HG02759 (cell line): ENCODE measurements around the gene CENPN.
A peak's percentile ranks its signal among the peaks of the same experiment; 100 is the strongest.

Experiments
- ATAC-seq: cut with Tn5 transposase; IDR thresholded peaks from one replicate; pipeline ENCODE4 v1.9.1; 2021; ENCODE audit warnings: mild to moderate bottlenecking, moderate library complexity; ENCODE audit not compliant: unreplicated experiment

CENPN gene

GRCh38 chr16:81029930-81030604 lies 23.1 kb downstream of the CENPN start:
- ATAC-seq = no peak

DNA sequence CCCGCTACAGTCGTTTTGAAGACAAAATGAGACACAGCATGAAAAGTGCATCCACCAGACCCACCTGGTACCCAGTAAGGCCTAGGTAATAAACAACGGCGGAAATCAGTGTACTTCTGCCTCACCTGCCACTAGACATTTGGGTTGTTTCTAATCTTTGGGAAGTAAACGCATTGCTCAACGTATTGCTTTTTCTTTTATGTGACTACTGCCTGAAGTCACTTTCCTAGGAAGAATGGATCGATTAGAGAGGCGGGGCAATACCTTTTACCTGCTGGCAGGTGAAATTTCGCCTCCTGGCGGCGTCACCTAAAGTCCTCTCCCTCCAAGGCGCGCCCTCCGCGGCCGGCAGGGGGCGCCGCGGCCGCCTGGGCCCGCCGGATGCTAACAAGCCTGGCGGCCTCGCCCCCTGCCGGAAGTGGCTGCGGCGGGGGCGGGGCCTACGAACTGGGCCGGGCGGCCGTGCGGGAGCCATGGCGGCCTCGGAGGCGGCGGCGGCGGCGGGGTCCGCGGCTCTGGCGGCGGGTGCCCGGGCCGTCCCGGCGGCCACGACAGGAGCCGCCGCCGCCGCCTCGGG lies 28.5 kb downstream of the CENPN start, which contains the start of gene ATMIN:
ATMIN (plus strand) TSS at position 445 of the 577 bp plus-strand sequence; CDS start at position 474, 29 bp downstream.
- peak; percentile 92 for ATAC-seq

- peak; percentile 65 for ATAC-seq
These were observed 29.1 kb downstream of the CENPN start for GRCh38 chr16:81035975-81036750.

- no peak for ATAC-seq
These were observed 29.8 kb downstream of the CENPN start for GRCh38 chr16:81036751-81037350.

- ATAC-seq = no peak
These were observed 33.1 kb downstream of the CENPN start for GRCh38 chr16:81040131-81040530.

- no peak for ATAC-seq
These were observed 33.8 kb downstream of the CENPN start for GRCh38 chr16:81040842-81041241.

DNA sequence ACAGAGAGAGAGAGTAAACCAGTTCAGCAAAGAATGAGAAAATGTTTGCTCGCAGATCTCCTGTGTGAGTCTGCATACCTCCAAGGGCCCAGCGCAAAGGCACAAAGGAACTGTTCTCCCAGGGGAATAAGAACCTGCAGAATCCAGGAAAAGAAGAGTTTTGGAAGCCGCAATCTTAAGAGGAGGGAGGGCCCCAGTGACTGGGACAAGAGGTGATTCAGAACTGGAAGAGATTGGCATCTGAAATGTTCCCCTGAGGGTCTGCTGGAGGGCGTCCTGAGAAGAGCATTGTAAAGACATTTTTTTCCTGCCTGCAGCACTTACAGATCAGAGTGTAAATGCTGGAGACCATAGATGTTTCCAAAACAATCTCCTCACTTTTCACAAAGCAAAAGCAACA lies 34.7 kb downstream of the CENPN start:
- no peak for ATAC-seq

DNA sequence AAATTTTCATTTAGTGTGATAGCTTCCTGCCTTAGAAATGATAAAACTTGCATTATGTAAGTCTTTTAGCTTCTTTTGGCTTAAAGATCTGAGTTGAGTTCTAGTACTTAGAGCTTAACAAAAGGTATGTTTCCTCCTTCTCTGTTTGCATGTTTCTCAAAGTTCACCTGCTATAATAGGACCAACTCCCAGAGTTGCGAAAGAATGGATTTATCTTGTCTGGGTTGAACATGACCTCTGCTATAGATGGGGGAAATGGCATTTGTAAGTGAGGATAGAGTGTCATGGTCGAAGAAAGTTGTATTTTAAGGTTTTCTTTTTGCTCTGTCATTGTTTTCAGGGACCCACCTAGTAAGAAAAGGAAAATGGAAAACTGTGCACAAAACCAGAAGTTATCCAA lies 35.8 kb downstream of the CENPN start:
- no peak for ATAC-seq

DNA sequence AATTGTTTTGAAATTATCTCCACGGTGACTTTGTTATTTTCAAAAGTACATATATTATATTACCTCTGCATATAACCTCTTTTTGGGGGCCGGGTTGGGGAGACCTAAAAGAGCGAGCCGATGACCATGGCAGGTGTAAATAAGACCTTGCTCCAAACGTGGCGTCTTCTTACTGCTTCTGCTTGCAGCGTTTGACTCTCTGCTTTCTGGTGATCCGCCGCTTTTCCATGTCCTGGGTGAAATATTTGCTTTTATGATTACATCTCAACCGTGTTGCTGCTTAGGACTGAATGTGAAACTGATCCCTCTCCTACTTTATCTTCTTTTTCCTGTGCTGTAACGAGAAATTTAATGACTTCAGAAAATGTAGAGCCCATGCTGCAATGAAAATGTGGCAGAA lies 46.7 kb downstream of the CENPN start:
- no peak for ATAC-seq

GRCh38 chr16:81060576-81061306 lies 53.7 kb downstream of the CENPN start:
- no peak for ATAC-seq

GRCh38 chr16:81061307-81061640 lies 54.3 kb downstream of the CENPN start:
- ATAC-seq = no peak

DNA sequence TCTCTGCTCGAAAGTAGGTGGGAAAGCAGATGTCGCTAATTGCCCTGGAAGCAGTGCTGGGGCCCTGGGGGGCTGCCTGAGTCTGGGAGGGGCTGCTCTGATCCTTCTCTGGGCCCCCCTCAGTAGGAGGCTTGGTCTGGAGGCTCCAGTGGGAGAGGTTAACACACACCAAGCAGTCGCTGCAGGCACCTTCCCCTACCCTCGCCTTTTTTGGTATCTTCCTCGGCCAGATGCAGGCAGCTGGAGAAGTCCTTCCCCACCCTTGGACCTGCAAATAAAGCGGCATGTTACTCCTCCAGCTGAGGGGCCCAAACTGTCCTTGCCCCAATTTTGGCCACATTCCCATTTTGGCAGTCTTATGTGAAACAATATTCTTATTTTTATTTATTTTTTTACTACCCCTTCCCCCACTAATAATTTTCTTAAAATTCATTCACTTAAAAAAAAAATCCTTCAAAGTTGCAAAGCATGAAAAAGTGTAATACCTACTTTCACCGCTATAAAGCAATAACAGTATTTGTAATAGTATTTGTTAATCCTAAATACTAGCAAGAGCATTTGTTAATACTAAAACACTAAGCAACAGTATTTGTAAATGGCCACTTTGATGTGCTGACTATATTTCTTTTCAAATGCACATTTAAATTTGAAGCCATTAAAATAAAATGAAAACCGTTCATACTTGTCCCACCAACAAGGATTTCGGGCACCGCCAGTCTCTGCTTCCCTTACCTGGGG lies 55.0 kb downstream of the CENPN start:
- no peak for ATAC-seq

DNA sequence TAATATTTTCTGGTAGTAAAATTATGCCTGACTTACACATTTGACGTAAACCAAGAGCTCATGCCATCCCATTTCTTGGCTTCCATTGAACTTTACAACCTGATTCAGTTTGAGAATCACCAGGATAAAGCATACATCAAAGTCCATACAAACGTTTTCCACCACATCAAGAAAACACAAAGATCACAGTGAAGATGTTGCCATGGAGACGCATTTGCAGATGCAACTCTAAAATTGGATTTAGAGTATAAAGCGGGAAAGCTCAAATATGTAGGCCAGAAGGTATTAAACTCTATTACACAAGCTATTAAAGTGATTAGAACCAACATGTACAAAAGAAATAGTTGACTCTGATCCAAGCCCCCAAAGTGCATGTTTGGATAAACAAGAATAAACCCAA lies 59.7 kb downstream of the CENPN start:
- no peak for ATAC-seq

DNA sequence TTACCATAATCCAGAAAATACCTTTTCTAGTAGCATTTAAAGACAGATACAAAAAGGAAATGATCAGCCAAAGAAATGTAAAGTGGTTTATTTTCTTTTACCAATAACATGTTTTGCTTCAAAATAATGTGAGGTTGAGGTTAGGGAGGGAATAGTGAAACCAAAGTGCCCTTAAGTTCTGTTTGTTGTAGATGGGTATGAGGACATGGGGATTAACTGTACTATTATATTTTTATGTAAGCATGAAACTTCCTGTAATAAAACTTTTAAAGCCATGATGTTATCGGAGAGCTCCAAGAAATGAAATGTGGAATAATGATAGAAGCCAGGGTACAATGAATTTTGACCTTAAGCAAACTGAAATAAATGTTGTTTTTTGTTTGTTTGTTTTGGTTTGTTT lies 60.2 kb downstream of the CENPN start:
- ATAC-seq = no peak

- ATAC-seq = no peak
These were observed 62.0 kb downstream of the CENPN start for GRCh38 chr16:81069063-81069462.

DNA sequence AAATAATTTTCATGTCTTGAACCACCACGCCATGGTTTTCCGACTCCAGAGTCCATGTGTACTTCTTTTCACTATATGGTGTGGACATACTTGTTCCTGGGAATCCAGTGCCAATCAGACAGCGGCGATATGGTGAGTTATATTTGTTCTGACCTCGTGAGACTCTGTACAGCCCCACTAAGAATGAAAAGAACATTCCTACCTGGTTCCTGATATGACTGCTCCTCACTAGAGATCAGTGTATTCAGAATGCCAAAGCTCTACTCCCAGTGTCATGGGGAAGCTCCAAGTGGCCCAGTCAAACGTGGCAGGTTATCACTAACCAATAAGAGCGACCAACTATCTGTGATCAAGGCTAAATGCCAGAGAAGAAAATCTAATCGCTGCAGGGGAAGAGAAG lies 64.0 kb downstream of the CENPN start:
- ATAC-seq = no peak

- no peak for ATAC-seq
These were observed 64.8 kb downstream of the CENPN start for GRCh38 chr16:81071805-81072204.

DNA sequence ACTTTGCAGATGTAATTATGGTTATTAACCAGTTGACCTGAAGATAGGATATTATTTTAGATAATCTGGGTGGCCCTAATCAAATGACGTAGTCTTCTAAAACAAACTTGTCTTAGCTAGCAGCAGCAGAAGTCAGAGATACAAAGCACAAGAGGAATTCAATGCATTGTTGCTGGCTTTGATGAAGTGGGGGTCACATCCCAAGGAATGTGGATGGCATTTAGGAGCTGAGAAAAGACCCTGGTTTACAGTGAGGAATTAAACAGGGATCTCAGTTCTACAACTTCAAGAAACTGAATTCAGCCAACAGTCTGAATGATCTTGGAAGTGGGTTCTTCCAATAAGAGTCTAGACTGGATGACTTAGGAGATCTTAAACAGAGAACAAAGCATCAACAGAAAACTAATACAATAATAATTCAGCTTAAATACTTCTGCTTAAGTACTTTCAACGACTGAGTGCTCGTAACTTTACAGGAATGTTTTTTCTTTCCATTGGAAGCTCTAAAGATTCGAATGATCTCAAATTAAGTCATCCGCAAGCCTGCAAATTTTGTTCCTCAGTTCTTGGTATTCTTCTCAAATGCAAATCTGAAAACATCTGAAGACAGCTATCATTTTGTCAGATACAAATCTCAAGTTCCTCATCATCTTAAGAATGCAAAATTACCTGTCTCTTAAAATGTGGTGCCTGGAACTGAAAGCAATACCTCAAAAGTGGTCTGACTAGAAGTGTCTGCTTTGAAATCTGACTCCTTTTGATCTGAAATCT lies 66.7 kb downstream of the CENPN start:
- no peak for ATAC-seq

GRCh38 chr16:81076566-81077075 lies 69.6 kb downstream of the CENPN start:
- peak; percentile 86 for ATAC-seq
